GM21723 (cell line): ENCODE data around the gene DNAH6.

Experiments used
- ATAC-seq: cut with Tn5 transposase; IDR thresholded peaks from one replicate; pipeline ENCODE4 v1.9.1; 2021; ENCODE audit warnings: mild to moderate bottlenecking, moderate library complexity; ENCODE audit not compliant: unreplicated experiment

Gene DNAH6

DNA sequence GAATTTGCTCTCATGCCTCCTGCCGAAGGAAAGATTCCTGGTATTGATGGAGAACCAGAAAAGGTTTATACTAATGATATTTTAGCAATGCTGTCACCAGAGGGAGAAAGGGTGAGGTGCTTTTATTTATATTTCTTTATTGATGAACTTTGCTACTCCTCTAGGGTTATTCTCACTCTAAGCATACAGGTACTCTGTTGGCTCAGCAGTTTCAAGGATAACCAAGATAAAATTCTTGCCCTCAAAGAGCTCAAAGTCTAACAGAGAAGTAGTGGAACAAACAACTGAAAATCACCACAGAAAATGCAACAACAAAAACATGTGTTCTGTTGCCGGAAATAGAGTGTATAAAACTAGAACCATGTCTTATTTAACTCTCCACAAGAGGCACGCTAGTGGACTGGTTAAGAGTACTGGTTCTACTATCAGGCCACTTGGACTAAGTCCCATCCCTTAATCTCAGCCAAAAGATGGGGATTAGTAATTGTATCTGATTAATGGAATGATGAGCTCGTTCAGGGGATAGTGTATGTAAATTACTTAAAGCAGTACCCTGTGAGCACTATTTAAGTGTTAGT lies 103.6 kb downstream of the DNAH6 start:
- no peak for ATAC-seq

GRCh38 chr2:84628486-84628885 lies 112.2 kb downstream of the DNAH6 start:
- no peak for ATAC-seq

DNA sequence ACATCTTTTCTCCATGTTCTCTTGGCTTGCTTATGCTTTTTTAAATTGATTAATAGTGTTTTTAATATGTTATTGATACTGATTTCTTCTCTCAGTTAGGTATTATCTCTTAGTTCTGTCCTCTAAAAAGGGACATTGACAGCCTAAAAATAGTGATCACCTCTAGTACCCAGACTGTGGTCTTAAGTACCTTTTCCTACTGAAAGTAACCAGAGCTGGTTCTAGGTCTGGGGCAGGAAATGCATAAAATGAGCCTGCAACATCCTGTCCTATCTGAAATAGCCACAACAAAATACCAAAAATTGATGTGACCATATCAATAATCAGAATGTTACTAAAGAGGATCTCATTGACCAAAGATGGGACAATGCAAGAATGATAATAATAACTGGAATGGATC lies 113.3 kb downstream of the DNAH6 start:
- no peak for ATAC-seq

- no peak for ATAC-seq
Observed at GRCh38 chr2:84631047-84631446, 114.7 kb downstream of the DNAH6 start.

DNA sequence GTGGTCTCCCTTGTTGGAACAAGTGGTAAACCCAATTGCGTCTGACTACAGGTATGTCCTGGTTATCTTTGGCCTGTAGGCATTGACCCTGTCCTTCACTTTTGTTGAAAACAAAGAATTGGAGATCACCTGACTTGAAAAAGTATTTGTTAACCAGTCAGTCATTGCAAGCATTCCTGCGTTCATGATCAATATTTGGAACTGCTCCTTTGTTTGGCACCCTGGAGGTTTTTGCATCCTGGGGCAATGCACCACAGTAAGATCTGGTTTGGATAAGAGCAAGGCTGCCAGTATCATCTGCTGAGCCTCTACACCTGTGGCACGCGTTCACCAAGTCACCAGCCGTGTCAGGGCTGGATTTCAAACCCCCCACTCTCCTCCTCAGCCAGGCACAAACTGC lies 115.7 kb downstream of the DNAH6 start:
- no peak for ATAC-seq

DNA sequence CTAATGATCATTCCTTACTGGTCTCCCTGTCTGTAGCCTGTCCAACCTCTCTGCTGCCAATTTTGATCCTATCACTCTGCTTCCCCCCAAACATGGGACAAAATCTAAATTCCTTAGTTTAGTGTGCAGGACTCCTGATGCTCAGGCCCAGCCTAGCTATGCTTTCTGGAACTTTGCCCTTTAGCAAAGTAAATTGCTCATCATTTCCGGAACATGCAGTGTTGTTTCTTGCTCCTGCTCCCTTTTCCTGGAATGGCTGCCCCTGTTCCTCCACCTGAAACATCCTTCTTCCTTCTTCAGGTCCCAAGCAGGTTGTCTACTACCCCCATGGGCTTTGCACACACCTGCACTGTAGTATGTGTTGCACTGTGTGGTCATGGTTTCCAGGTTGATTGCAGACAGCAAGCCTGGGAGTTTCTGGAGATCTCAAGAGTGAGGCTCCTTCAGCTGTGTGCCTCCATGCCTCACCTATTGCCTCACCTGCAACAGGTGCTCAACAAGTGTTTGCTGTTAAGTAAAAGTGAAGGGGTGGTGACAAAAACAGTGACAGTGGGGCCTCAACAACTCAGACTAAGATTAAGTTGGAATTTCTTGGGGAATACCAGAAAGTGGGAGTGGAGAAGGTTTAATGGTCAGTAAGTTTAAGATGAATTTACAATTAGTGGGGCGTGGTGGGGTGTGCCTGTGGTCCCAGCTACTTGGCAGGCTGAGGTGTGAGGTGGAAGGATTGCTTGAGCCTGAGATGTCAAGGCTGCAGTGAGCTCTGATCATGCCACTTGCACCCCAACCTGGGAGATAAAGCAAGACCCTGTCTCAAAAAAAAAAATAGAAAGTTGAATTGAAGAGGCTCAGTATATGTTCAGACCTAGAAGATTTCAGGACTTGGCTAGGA lies 120.0 kb downstream of the DNAH6 start:
- no peak for ATAC-seq

- no peak for ATAC-seq
Observed at GRCh38 chr2:84639751-84640150, 123.5 kb downstream of the DNAH6 start.

DNA sequence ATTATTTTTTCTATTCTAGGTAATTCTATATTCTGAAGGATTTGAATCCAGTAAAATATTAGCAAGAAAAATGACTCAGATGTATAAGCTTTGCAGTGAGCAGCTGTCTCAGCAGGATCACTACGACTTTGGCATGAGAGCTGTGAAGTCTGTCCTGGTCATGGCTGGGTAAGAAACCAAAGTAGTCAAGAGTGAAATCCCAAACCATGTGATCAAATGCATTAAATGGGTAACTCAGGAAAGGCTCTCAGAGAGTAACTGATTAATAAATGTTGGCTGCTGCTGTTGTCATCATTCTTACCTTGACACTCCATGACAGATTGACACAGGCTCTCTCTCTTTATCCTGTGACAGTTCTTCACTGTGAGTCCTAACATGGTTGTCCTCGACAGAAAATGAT lies 124.1 kb downstream of the DNAH6 start:
- ATAC-seq: no peak

- no peak for ATAC-seq
Observed at GRCh38 chr2:84641021-84641420, 124.7 kb downstream of the DNAH6 start.

DNA sequence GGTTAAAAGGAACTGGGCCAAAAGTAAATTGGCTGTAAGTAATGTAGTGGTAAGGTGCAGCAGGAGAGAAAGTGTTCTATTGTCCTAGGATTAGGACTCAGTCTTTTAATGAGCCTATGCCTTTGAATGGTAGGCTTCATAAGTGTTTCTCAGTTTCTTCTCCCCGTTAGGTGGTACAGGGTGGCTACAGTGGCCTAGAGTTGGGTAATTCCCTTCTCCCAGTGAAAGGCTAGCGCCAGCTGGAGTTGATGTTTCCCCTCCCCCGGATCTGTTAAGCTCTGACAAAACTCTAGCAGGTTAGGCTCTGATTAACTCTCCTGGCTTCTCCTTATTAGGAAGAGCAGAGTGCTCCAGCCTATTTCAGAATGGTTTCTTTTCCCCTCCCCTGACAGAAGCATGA lies 127.7 kb downstream of the DNAH6 start:
- no peak for ATAC-seq

DNA sequence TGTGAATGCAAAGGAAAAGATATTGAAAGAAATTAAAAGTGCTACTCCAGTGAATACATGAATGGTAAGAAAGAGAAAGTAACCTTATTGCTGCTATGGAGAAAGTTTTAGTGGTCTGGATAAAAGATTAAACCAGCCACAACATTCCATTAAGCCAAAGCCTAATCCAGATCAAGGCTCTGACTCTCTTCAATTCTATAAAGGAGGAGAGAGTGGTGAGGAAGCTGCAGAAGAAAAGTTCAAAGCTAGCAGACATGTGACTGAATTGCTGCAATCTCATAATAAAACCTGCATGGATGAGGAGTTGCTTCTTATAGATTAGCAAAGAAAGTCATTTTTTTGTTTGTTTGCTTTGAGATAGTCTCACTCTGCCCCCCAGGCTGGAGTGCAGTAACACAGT lies 130.2 kb downstream of the DNAH6 start:
- ATAC-seq: no peak

GRCh38 chr2:84647267-84647666 lies 131.0 kb downstream of the DNAH6 start:
- ATAC-seq: no peak

DNA sequence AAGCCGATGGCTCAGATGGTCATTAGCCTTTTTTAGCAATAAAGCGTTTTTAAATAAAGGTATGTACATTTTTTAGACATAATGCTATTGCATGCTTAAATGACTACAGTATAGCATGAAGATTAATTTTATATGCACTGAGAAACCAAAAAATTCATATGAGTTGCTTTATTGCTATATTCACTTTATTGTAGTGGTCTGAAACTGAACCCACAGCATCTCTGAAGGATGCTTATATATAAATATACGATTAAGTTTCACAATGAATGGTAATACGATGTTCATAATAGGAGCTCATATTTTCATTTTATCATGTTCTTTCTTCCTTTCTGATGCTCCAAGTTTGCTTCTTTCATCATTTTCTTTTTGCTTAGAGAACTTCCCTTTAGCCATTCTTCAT lies 132.8 kb downstream of the DNAH6 start:
- no peak for ATAC-seq

DNA sequence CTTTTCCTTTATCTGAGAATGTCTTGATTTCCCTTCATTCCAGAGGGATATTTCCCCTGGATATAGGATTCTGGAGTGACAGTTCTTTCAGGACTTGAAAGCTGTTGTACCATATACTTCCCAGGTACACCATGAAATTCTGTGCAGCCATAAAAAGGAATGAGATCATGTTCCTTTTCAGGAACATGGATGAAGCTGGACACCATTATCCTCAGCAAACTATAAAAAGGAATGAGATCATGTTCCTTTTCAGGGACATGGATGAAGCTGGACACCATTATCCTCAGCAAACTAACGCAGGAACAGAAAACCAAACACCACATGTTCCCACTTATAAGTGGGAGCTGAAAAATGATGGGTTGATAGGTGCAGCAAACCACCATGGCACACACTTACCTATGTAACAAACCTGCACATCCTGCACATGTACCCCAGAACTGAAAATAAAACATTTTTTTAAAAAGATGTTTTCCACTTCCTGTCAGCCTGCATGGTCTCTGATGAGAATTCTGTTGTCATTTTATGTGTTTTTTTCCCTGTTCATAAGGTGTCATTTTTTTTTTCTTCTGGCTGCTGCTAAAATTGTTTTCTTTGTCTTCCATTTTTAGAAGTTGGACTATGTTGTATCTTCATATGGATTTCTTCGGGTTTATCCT lies 133.3 kb downstream of the DNAH6 start:
- no peak for ATAC-seq

GRCh38 chr2:84652431-84652830 lies 136.1 kb downstream of the DNAH6 start:
- no peak for ATAC-seq

- ATAC-seq: no peak
Observed at GRCh38 chr2:84653302-84653701, 137.0 kb downstream of the DNAH6 start.

GRCh38 chr2:84654414-84654813 lies 138.1 kb downstream of the DNAH6 start:
- no peak for ATAC-seq

- no peak for ATAC-seq
Observed at GRCh38 chr2:84669122-84669521, 152.8 kb downstream of the DNAH6 start.

DNA sequence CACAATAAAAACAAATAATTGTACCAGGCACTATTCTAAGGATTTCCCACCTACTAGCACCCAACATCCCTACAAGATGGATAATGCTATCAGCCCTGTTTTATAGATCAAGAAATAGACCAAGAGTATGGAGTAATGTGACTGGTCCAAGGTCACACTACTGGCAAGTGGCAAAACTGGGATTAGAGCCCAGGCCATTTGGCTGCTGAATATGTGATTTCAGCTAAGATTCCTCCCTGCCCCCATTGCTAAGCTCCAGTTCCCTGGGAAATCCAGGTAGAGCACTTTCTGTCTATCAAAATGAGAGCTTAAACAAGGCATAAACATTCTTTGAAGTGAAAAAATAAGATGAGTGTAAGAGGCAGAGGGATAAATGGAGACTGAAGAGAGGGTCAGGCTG lies 157.8 kb downstream of the DNAH6 start:
- ATAC-seq: no peak

DNA sequence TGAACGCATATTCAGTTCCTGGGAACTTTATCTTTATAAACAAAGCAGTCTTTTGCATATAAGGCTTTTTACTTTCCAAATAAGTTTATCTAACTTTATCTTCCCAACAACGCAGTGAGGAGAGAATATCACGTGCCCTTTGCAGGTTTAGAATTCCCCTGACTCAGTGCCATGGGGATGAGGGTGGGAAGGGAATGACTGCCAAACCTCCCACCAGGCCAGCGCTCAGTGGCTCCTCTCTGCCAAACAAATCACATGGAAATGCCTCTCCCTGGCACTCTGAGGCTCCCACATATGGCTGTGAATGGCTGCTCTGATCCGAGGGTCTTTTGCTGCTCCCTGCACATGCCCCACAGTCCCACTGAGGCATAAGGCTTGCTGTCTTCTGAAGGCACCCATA lies 158.3 kb downstream of the DNAH6 start:
- ATAC-seq: no peak

- ATAC-seq: no peak
Observed at GRCh38 chr2:84676295-84676694, 160.0 kb downstream of the DNAH6 start.

DNA sequence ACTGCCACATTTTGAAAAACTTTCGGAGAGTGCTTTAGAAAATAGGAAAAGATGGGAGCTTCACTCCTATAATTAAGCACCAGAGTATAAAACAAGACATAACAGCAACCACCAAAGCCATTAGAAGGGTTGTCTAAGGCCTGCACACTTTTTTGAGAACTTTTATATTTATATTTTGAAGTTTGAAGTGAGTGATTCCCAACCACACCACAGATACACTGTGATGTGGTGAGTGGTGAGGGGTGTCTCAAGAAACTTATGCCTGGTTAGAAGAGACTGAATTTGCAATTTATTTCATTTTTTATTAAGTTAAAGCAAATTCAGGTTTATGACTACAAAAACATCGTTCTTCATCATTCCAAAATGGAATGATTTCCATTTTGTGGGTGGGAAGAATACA lies 161.9 kb downstream of the DNAH6 start:
- no peak for ATAC-seq
